OCI-LY7 (cell line): Measurements from ENCODE around the gene ISOC1.

ENCODE experiments used
- CTCF ChIP-seq: fragments of 200-600 bp; sonication (generic); conservative IDR thresholded peaks from 2 replicates; pipeline ENCODE4 v1.5.1; 2014; ENCODE audit warnings: mild to moderate bottlenecking, antibody characterized with exemption, low read length, moderate library complexity, mixed read lengths
- EZH2phosphoT487 ChIP-seq: fragments of 200-600 bp; sonication (generic); IDR thresholded peaks from 2 replicates; pipeline ENCODE4 v1.6.1; 2018; ENCODE audit warnings: low read depth, borderline replicate concordance, mild to moderate bottlenecking, mixed run types, antibody characterized with exemption, low read length, moderate library complexity, mixed read lengths

GRCh38 chr5:129133553-129133952 lies 39.0 kb downstream of the ISOC1 start:
- TF ChIP-seq EZH2phosphoT487 (no peak), CTCF (no peak)
